Urinary bladder (tissue), 4 donors: ENCODE data around the gene PARN. TPM values are rescaled to one million over a fixed set of nuclear protein-coding genes. Genes with fewer than 3 reads are reported as not detected.
"Not testable (repeated sequence)": the region's sequence is repeated elsewhere in the genome, so short reads cannot be mapped to it uniquely, and the experiment has no call there.

Source experiments
- DNase-seq: peaks from one replicate; pipeline ENCODE4 v3.0.0-alpha.2; 2015; ENCODE audit errors: extremely low spot score
- H3K27ac ChIP-seq: one replicate; pipeline ENCODE4 v1.5.1; 2013; ENCODE audit warnings: low read depth, mild to moderate bottlenecking, moderate library complexity
- H3K36me3 ChIP-seq: one replicate; pipeline ENCODE4 v1.6.1; 2013; ENCODE audit warnings: mild to moderate bottlenecking, moderate library complexity; ENCODE audit not compliant: insufficient read depth
- H3K4me1 ChIP-seq: one replicate; pipeline ENCODE4 v1.6.1; 2013; ENCODE audit warnings: mild to moderate bottlenecking, moderate library complexity; ENCODE audit not compliant: insufficient read depth
- H3K4me3 ChIP-seq: one replicate; pipeline ENCODE4 v1.5.1; 2013; ENCODE audit warnings: low read depth, low read length
- WGBS: extraction: QIAGEN DNeasy Blood & Tissue Kit; methylation state at CpG from one replicate; pipeline ENCODE4 v1.1.7; 2013; 5-methylcytosine and 5-hydroxymethylcytosine counted together
- polyA plus RNA-seq: library from polyadenylated mRNA; stranded (reverse); fragments of 200-250 nt; gene quantifications from one replicate; pipeline ENCODE4 v1.2.3, GENCODE V29; 2013
- total RNA-seq: library from RNA; depleted of rRNA; stranded (reverse); fragments of >200 nt; gene quantifications from one replicate; pipeline ENCODE4 v1.2.3, GENCODE V29; 2014
- donor health status: healthy with polysubstance abuse.
- donor health status: healthy.

PARN gene
- total and polyA plus RNA-seq, 2 donors, result 25.8 to 37.4 TPM

DNA sequence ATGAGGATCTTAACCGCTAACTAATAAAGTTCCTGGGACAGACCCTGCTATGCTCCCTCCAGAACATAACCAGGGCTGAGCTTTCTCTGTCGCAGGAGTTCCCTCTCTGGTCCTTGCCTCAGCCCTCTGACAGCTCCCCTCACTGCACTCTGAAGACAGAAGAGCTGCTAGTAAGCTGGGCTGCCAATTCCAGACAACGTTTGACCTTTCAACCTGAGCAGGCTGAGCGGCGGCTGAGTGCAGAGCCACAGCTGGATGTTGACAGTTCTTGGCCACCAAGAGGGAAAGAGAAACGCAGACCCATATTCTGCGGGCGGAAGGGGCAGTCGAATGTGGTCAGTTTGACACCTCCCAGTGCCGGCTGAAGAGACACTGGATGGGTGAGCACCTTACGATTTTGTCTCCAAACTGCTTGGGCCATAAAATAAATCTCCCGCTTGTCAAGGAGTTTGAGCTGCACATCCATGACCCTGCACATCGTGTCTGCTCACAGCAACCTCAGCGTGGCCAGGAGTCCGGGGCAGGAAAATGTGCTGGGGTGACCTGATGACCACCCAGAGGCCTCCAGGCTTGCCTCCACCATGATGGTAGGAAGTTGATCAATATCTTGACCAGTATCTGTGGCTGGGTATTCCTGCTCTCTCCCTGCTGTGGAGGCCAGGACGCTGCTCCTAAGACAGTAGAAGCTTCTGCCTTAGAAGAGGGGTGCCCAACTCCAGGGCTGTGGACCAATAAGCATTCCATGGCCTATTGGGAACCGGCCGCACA, 209.2 kb downstream of the PARN start:
- H3K36me3 ChIP-seq, result no peaks in the 10 kb centered on the region
- no peaks in the 10 kb centered on the region for H3K4me1 ChIP-seq
- H3K27ac ChIP-seq, result no peak overlapping the region
- H3K4me3 ChIP-seq, result no peak overlapping the region
- no peak for DNase-seq
- WGBS, result 69% methylated on average over 18 of the region's 18 CpGs

GRCh38 chr16:14420243-14420642, 209.8 kb downstream of the PARN start:
- WGBS, result 87% methylated on average over 4 of the region's 4 CpGs
- H3K27ac ChIP-seq, H3K36me3 ChIP-seq, H3K4me1 ChIP-seq, H3K4me3 ChIP-seq, DNase-seq: not testable (repeated sequence)

DNA sequence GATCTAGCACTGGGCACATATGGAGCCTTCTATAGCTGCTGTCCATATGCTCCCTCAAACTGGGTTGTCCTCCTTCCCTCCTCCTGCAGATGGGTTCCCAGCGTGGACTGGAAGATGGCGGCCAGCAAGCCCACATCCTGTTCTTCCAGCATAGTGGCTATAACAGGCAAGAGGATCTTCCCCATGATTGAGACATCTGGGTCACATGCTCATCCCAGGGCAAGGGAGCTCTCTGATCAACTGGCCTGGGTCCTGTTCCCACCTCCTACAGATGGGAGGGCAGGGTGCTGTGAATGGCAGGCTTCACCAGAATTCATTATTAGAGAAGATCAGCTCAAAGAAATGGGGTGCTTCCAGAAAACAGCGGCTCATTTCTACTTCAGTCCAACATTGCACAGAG, 210.2 kb downstream of the PARN start:
- Histone ChIP-seq H3K4me1 (no peaks in the 10 kb centered on the region), H3K27ac (no peak overlapping the region), H3K36me3 (no peaks in the 10 kb centered on the region), H3K4me3 (no peak overlapping the region)
- no peak for DNase-seq
- 97% methylated on average over 3 of the region's 3 CpGs for WGBS

DNA sequence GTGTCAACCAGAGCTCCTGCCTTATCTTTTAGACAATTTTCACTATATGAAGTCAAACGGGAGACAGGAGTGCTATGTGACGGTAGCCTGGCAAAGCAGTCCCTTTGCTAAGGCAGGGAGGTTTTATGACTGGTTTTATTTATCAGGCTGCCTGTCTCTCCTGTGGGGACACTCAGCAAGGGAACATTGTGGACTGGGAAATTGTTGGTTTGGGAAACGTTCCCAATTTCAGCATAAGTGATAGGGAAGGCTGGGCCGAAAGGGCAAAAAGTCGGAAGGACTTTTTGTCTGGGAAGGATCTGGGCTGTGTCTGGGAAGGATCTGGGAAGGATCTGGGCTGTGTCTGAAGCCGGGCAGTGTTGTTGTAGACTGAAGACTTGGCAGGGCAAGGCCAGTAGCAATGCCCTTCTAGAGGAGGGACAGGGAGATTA, 211.2 kb downstream of the PARN start:
- Histone ChIP-seq H3K27ac (no peak overlapping the region), H3K4me1 (no peaks in the 10 kb centered on the region), H3K36me3 (no peaks in the 10 kb centered on the region), H3K4me3 (no peak overlapping the region)
- WGBS, result 33% methylated on average over 6 of the region's 6 CpGs
- no peak for DNase-seq

DNA sequence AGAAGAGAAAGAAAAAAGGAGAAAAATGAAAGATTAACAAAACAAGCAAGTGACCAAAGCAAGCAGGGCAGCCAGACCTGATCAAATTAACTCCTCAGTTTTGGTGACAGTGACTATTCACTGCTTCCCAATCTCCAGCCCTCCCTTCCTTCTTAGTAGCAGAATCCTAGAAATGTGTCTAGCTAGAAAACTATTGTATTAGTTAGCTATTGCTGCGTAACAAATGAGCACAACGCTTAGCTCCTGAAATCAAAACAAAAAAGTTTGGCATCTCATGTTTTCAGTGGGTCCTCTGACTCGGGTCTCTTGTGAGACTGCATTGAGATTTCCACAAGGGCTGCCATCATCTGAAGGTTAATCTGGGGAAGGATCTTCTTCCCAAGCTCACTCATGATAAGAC, 213.9 kb downstream of the PARN start:
- H3K4me1 ChIP-seq, result no peaks in the 10 kb centered on the region
- no peak for DNase-seq
- no peak overlapping the region for H3K27ac ChIP-seq
- 97% methylated on average over 3 of the region's 3 CpGs for WGBS
- no peaks in the 10 kb centered on the region for H3K36me3 ChIP-seq
- H3K4me3 ChIP-seq, result no peak overlapping the region

DNA sequence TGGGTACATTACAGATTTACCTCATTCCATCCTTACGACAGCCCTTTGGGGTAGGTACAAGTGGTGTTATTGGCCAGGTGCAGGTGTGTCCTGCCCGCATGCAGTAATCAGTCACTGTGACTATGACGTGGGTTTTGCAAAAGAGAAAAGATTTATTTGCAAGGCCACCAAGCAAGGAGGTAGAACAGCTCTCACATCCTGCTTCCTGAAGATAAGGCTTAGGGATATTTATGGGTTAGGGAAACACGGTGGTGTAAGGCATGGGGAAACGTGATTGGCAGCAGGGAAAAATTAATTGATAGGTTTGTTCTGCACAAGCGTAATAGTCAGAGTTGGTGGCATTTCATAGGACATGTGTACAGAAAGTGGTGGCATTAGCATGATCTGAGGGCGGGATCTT, 214.8 kb downstream of the PARN start:
- no peaks in the 10 kb centered on the region for H3K4me1 ChIP-seq
- 75% methylated on average over 7 of the region's 7 CpGs for WGBS
- H3K4me3 ChIP-seq, result no peak overlapping the region
- no peaks in the 10 kb centered on the region for H3K36me3 ChIP-seq
- DNase-seq, result no peak
- H3K27ac ChIP-seq, result no peak overlapping the region

- 28% methylated on average over 5 of the region's 5 CpGs for WGBS
- no peaks in the 10 kb centered on the region for H3K4me1 ChIP-seq
- no peak overlapping the region for H3K4me3 ChIP-seq
- DNase-seq, result no peak
- no peak overlapping the region for H3K27ac ChIP-seq
- no peaks in the 10 kb centered on the region for H3K36me3 ChIP-seq
Measured at GRCh38 chr16:14409563-14409962, 220.5 kb downstream of the PARN start.

DNA sequence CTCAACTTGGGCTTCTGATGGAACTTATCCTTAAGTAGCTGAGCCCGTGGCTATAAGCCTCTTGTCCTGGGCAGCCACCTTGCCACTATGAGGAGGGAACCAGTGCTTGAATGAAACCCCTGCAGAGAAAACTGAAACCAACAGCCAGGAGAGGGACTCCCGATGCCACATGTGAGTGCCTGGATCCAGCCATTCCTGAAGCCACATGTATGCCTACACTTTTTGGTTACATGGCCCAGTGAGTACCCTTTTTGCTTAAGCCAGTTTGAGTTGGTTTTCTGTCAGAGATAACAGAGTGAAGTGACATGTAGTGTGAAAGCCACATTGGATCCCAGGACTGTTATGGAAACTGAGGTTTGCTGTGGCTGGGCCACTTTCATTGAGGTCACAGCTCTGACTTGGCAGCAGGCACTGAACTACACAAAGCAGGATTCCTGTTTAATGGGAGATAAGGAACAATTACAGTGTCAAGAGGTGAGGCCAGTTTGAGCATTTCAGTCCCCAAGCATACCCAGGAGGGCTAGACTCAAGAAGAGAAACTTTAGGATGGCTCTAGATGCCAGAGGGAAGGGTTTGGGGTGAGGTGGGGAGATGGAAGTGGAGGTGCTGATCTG, 222.2 kb downstream of the PARN start:
- no peak overlapping the region for H3K4me3 ChIP-seq
- no peak for DNase-seq
- WGBS, result 94% methylated on average over 2 of the region's 2 CpGs
- H3K27ac ChIP-seq, result no peak overlapping the region
- H3K4me1 ChIP-seq, result no peaks in the 10 kb centered on the region
- no peaks in the 10 kb centered on the region for H3K36me3 ChIP-seq

DNA sequence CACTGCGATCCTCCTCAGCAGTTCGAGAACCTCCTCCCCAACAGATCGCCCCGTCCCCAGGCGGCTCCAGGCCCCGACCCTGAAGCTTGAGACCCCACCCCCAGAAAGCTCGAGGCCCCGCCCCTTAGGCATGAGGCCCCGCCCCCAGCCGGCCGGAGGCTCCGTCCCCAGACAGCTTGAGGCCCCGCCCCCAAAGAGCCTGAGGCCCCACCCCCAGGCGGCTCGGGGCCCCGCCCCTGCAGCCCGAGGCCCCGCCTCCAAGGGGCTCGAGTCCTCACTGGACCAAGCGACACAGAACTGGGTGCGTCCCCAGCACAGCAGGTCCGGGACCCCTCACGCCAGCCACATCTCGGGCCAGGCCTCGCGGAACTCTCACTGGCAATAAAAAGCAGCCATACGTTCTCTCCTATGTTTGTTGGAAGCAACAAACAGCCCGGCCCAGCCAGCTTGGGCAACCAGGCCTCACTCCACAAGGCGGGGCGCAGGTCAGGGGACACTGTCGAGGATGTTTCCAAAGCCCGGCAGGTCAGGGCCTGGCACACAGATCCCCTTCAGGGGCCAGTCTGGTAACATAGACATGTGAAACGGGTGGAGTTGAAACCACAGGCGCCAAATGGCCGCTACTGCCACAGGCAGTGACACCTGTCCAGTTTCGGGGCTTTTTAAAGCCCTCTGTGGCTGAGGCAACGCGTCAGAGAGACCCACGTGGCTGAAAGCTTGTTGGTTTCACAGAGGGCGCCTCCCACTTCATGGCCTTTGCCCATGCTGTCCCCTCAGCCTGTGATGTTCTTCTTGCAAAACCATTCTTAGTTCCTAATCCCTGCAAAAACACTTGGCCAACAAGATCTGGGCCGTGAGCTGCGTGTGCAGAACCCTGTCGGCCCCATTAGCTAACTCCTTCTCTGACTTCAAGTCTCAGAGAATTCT, 224.2 kb downstream of the PARN start:
- H3K4me1 ChIP-seq, result no peaks in the 10 kb centered on the region
- no peaks in the 10 kb centered on the region for H3K36me3 ChIP-seq
- no peak overlapping the region for H3K4me3 ChIP-seq
- no peak for DNase-seq
- 52% methylated on average over 43 of the region's 43 CpGs for WGBS
- H3K27ac ChIP-seq, result no peak overlapping the region

GRCh38 chr16:14403001-14403389, 227.1 kb downstream of the PARN start:
- not testable (repeated sequence) for H3K36me3 ChIP-seq, H3K27ac ChIP-seq, DNase-seq, H3K4me3 ChIP-seq, H3K4me1 ChIP-seq
- WGBS, result 91% methylated on average over 8 of the region's 8 CpGs

GRCh38 chr16:14402114-14403000, 227.7 kb downstream of the PARN start:
- DNase-seq, H3K36me3 ChIP-seq, H3K4me3 ChIP-seq, H3K27ac ChIP-seq, H3K4me1 ChIP-seq: not testable (repeated sequence)
- WGBS, result 87% methylated on average over 15 of the region's 15 CpGs

GRCh38 chr16:14401711-14402061, 228.4 kb downstream of the PARN start:
- not testable (repeated sequence) for DNase-seq, H3K4me3 ChIP-seq, H3K4me1 ChIP-seq, H3K27ac ChIP-seq, H3K36me3 ChIP-seq
- WGBS, result 41% methylated on average over 8 of the region's 8 CpGs
